ENCODE results near the gene NAA15. TPM values are rescaled to one million over a fixed set of nuclear protein-coding genes. Genes with fewer than 3 reads are reported as not detected.

NAA15 gene
- total RNA-seq, 1 donor from 2014 or later: 6.4 TPM

GRCh38 chr4:139282721-139283075 is 18.6 kb upstream of the NAA15 start:
- Histone ChIP-seq H3K27ac (peak overlapping the region in 1 of 2 donors; percentile 22), H3K9me3 (no peaks in the 10 kb centered on the region), H3K4me1 (peaks cover 0 to 2% of the 10 kb centered on the region in 2 donors), H3K36me3 (peaks cover 0 to 3% of the 10 kb centered on the region in 2 donors), H3K27me3 (no peaks in the 10 kb centered on the region), H3K4me3 (no peak overlapping the region)
- no peak for DNase-seq (ENCODE audit: low spot score in 2 of 2)
- intact Hi-C loops (cut with DNase I): loop anchor here (5.0 kb wide), 2 partner anchors 35 to 55 kb away; no protein-coding TSS in a partner anchor
- TF ChIP-seq CTCF (IDR thresholded peaks at IDR 0.05): no peak

- Histone ChIP-seq H3K9me3 (no peaks in the 10 kb centered on the region), H3K27me3 (no peaks in the 10 kb centered on the region), H3K36me3 (peaks cover 18 to 25% of the 10 kb centered on the region in 2 donors), H3K4me3 (no peak overlapping the region), H3K4me1 (no peaks in the 10 kb centered on the region), H3K27ac (no peak overlapping the region)
- TF ChIP-seq CTCF (IDR thresholded peaks at IDR 0.05): no peak
- no peak for DNase-seq (ENCODE audit: low spot score in 2 of 2)
- intact Hi-C loops (cut with DNase I): no loop called here
These were observed 15.1 kb upstream of the NAA15 start for GRCh38 chr4:139286186-139286698.

- Histone ChIP-seq H3K36me3 (peaks cover 15 to 20% of the 10 kb centered on the region in 2 donors), H3K27ac (peak overlapping the region; percentile 76 to 78), H3K9me3 (no peaks in the 10 kb centered on the region), H3K4me1 (peaks cover 0 to 27% of the 10 kb centered on the region in 2 donors), H3K4me3 (peak overlapping the region; percentile 85 to 87), H3K27me3 (no peaks in the 10 kb centered on the region)
- peak; percentile 79 to 99 for DNase-seq (ENCODE audit: low spot score in 2 of 2)
- peak; percentile 93 to 95 (median 94) for TF ChIP-seq CTCF (IDR thresholded peaks at IDR 0.05)
- intact Hi-C loops (cut with DNase I): loop anchor here (1.0 kb wide), 3 partner anchors 66 to 265 kb away; no protein-coding TSS in a partner anchor
These were observed 5.9 kb upstream of the NAA15 start for GRCh38 chr4:139295206-139295941.

- Histone ChIP-seq H3K36me3 (peaks cover 15% of the 10 kb centered on the region in 2 donors), H3K9me3 (no peaks in the 10 kb centered on the region), H3K4me3 (peak overlapping the region; percentile 85 to 87), H3K4me1 (peaks cover 0 to 27% of the 10 kb centered on the region in 2 donors), H3K27me3 (no peaks in the 10 kb centered on the region), H3K27ac (peak overlapping the region; percentile 76 to 78)
- intact Hi-C loops (cut with DNase I): loop anchor here (1.0 to 2.0 kb wide), 4 partner anchors 67 to 281 kb away; partner anchors contain the start of gene NOCT
- TF ChIP-seq CTCF (IDR thresholded peaks at IDR 0.05): no peak
- DNase-seq (ENCODE audit: low spot score in 2 of 2): no peak
These were observed 5.4 kb upstream of the NAA15 start for GRCh38 chr4:139295942-139296299.

- Histone ChIP-seq H3K4me3 (no peak overlapping the region), H3K4me1 (peaks cover 0 to 27% of the 10 kb centered on the region in 2 donors), H3K9me3 (no peaks in the 10 kb centered on the region), H3K36me3 (peaks cover 5 to 7% of the 10 kb centered on the region in 2 donors), H3K27me3 (no peaks in the 10 kb centered on the region), H3K27ac (no peak overlapping the region)
- TF ChIP-seq CTCF (IDR thresholded peaks at IDR 0.05): no peak
- intact Hi-C loops (cut with DNase I): loop anchor here (2.0 kb wide), 1 partner anchor 282 kb away; the partner anchor contains the start of gene NOCT
- DNase-seq (ENCODE audit: low spot score in 2 of 2): no peak
These were observed 4.3 kb upstream of the NAA15 start for GRCh38 chr4:139297001-139297410.

Data from ascending aorta (tissue), 2 donors.